GM03348 (cell line): ENCODE results near the gene SHFL.

Experiments
- DNase-seq: peaks from one replicate; pipeline ENCODE4 v3.0.0; 2012; ENCODE audit warnings: low spot score

The SHFL gene

DNA sequence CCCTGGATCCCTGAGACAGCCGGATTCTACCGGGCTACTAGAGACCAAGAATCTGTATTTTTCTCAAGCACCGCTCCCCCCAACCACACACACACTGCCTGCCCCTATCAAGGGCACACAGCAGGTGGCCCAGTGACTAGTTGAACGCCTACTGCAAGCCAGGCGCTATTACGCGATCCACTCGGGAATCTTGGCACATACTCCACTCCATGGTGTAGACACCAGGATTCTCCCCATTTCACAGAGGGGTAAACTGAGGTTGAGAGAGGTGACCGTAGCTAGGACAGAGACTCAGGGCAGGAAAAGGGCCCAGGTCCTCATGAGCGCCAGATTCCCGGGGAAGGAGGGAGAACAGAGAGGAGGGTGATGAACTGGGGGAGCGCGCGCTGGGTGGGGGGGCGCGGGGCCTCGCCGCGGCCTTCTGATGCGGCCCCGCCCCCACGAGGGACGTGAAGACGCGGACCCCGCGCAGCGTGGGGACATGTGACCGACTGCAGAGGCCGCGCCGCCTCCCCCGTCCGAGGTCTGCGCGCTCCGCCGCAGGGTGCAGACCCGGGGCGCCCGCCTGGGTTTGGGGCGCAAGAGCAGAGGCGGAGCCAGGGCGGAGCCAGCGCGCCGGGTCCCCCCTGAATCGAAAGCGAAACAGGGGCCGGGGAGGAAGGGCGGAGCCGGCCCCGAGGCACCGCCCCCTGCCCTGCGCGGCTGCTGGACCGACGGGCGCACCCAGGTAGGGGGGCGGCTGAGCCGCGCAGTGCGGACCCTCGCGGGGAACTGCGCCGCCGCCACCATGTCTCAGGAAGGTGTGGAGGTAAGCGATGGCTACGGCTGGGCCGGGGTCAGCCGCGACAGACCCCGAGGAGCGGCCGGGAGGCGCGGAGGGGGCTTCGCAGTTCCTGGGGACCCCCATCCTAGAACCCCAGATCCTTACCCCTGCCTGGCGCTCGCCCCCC lies at the start of gene SHFL:
SHFL (plus strand) TSS at position 677 of the 950 bp plus-strand sequence; CDS start at position 788, 111 bp downstream.
- DNase-seq, result peak; percentile 96

DNA sequence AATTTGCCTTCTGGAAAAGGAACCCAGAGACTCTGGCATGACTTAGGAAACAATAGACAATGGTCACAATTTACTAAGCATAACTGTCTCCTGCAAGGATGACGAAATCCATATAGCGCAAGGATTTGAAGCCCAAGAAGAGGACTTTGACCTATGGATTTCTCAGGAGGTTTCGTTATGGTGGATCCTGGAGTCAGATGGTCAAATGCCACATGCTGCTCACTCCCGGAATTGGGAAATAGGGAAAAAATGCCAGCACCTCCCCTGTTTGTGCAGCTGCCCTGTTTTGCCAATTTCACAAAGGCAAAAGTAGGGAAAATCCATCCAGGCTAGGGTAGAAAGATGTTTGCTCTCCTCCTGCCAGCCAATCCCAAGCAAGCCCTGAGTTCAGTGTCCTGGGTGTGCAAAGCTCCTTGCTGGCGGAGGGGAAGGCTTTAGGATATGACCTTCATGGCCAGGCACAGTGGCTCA lies 49.5 kb upstream of the SHFL start:
- no peak for DNase-seq

DNA sequence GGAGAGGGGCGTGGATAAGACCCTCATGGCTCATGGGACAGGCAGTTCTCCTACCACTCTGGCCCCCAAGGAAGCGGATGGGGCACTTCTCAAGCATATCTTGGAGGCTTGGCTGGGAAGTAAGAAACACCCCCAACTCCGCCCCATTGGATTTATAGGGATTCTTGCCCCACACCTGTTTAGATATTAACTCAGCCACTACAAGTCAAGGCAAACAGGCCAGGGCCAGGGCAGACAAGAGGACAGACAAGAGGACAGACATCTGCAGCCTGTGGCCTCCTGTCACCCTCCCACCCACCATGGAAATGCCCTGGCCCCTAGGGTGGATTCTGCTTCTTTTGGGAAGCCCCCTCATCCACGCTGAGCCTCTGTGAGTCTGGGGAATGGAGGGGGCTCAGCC lies 48.8 kb upstream of the SHFL start:
- no peak for DNase-seq

DNA sequence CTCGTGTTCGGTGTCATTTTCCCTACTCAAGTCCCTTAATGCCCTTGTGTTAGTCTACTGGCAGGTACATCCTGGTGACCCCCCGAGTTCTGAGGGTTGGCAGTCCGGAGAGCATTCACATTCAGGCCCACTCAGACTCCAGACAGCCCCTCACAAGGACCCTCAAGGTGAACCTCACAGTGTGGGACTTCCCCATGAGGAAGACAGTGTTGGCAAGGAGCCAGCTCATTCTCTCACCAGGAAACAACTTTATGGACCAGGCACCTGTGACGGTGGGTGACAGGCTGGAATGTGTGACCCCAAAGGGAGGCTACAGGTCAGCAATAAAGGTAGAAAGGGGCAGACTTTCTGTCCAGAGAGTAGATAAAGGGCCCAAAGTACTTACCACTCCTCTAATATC lies 48.3 kb upstream of the SHFL start:
- no peak for DNase-seq

GRCh38 chr19:10043286-10043927 lies 42.7 kb upstream of the SHFL start:
- DNase-seq, result no peak

DNA sequence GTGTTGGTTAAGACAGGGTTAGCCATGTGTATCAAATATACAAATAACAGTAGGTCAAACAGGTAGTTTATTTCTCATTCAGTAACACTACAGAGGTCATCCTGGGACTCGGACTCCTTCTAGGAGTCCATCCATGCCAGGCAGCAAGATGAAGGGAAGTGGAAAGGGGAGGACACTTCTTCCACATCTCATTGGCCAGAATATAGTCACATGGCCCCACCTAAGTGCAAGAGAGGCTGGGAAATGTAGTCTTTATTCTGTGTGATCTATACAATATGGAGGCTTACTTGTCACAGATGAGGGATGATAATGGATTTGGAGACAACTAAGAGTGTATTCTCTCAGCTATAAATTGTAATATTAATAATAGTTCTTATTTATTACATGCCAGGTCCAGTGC lies 41.7 kb upstream of the SHFL start:
- no peak for DNase-seq

DNA sequence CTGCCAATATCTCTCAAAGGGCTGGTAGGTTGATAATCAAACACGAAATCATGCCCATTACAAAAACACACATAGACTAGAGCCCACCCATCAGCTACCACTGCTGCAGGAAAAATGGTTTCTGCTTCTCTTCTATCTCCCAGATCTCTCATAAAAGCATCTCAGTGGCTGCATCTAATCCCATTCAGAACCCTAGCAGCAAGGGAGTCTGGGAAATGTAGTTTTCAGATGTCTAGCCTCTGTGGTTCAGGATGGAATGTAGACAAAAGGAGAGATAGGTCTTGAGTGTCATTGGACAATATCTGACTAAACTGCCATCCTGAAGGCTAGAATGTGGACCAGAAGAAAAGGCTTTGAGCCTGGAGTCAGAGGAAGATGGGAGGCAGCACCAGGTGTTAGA lies 40.7 kb upstream of the SHFL start:
- no peak for DNase-seq

DNA sequence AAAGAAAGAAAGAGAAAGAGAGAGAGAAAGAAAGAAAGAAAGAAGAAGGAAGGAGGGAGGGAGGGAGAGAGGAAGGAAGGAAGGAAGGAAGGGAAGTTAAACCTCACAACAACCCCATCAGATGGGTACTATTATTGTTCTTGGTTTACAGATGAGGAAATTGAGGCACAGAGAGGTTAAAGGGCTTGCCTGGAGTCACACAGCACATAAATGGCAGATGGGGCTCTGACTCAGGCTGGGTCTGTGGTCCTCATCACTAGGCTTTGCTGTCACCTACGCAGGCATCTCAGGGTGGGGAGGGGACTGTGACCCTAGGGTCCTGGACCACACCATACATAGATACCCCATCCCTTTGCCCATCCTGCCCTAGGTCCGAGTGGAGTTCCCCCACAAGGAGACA lies 36.5 kb upstream of the SHFL start:
- no peak for DNase-seq

DNA sequence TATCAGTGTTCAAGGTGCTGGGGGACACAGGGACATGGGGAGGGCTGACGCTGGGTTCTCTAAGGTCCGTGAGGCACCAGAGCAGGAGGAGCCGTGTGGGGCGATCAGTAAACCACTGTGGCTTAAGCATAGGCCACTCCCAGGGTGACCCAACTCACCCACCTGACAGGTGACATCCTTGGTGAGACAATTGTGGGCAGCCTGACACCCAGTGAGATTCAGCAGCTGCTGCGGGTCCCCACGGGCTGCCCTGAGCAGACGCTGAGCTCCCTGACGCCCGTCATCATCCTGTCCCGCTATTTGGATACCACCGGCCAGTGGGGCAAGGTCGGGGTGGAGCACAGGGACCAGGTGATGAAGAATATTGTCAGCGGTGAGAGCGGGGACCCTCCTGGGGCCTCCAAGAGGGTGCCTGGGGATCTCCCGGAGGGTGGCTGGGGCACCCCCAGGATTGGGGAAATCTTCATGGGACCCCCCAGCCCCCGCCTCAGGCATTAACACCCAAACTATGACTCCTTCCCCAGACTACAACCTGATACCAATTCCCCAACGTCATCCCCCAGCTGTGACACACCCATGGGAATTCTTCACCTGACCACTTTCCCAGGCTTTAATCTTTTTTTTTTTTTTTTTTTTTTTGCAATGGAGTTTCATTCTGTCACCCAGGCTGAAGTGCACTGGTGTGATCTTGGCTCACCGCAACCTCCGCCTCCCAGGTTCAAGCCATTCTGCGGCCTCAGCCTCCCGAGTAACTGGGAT lies 33.3 kb upstream of the SHFL start:
- DNase-seq, result no peak

GRCh38 chr19:10061717-10062310 lies 24.3 kb upstream of the SHFL start:
- DNase-seq, result peak; percentile 54

DNA sequence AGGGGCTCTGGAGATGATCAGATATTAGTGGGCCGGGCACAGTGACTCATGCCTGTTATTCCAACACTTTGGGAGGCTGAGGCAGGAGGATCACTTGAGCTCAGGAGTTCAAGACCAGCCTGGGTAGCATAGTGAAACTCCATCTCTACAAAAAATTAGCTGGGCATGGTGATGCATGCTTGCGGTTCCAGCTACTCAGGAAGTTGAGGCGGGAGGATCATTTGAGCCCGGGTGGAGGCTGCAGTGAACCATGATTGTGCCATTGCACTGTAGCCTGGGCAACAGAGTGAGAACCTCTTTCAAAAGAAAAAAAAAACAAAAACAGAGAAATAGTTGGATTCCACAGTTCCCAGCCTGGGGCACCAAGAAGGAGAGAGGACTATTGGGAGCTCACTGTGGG lies 17.9 kb upstream of the SHFL start:
- DNase-seq, result no peak

DNA sequence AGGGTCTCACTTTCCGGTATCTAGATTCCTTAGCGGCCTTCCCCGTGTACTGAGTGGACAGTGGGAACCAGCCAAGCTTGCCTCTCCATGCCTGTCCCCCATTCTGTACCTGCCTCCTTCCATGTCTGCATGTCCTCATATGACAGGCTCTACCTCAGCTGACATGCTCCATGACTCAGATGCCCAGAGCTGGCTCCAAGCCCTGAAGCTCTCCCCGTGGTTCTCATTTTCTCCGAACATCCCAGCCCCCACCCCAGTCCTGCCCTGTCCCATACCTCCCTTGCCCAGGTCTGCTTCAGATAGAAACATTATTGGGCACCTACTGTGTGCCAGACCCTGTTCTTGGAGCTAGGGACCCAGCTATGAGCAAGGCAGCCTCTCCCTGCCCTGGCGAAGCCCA lies 17.1 kb upstream of the SHFL start:
- no peak for DNase-seq

GRCh38 chr19:10070730-10071446 lies 15.2 kb upstream of the SHFL start:
- DNase-seq, result no peak

GRCh38 chr19:10074153-10074552 lies 12.0 kb upstream of the SHFL start:
- DNase-seq, result no peak

GRCh38 chr19:10076535-10076934 lies 9.6 kb upstream of the SHFL start:
- no peak for DNase-seq

GRCh38 chr19:10078329-10078728 lies 7.8 kb upstream of the SHFL start:
- DNase-seq, result no peak

- DNase-seq, result no peak
These were observed 7.1 kb upstream of the SHFL start for GRCh38 chr19:10079031-10079453.

DNA sequence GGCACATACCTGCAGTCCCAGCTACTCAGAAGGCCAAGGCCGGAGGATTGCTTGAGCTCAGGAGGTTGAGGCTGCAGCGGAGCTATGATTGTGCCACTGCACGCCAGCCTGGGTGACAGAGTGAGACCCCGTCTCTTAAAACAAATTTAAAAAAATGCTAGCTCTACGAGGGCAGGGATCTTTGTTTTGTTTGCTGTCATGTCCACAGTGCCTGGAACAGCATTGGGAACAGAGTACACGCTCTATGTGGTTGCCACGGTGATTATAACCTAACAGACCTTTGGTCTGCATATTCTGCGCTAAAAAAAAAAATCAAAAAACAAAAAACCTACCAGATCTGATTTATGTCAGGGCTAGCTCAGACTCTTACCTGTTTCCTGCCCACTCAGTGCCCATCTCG lies 2.2 kb upstream of the SHFL start:
- DNase-seq, result no peak

DNA sequence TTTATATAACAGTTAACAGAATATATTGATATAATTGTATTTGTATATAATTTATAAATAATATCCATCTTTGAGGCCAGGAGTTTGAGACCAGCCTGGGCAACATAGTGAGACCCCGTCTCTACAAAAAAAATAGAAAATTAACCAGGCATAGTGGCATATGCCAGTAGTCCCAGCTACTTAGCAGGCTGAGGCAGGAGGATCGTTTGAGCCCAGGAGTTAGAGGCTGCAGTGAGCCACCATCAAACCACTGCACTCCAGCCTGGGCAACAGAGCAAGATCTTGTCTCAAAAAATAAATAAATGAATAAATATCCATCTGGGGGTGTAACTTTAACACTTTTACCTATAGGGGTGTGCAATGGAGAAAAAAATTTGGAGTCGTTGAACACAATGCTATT lies 1.3 kb upstream of the SHFL start:
- no peak for DNase-seq

DNA sequence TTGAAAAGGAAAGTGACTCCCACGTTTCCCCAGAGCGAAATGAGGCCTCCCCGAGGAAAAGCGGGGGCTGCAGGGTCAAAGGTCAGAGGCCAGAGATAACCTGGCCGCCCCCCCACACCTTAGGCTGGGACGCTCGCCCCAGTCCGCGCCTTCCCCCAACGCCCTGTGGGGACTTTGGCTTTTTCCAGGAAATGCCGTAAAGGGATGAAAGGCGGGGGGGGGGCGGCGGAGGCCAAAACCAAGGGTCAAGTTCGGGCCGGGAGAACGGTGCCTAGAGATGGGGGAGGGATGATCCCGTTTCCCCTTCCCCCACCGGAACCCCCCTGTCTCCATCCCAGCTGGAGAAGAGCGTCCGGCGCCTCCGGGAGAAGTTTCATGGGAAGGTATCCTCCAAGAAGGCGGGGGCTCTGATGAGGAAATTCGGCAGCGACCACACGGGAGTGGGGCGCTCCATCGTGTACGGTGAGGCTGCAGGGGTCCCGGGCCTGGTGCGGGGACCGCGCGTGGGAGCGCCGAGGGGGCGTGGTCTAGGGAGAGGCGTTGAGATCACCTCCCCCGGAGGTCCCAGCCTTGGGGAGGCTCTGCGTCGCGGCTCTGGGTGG lies 575 bp downstream of the SHFL start:
- DNase-seq, result peak; percentile 50
